Sigmoid colon (tissue), 7 donors: ENCODE data around the gene GNGT1. TPM values are rescaled to one million over a fixed set of nuclear protein-coding genes. Genes with fewer than 3 reads are reported as not detected.

Experiments
- DNase-seq: peaks from one replicate; pipeline ENCODE4 v3.0.0-alpha.2; 2019
- H3K27ac ChIP-seq, 4 donors: fragments of 200-600 bp; sonication (generic); one replicate each; pipeline ENCODE4 v1.5.1; 2016 to 2019; ENCODE audit warnings: mild to moderate bottlenecking in 1 of 4
- H3K27me3 ChIP-seq, 3 donors: fragments of 200-600 bp; sonication (generic); one replicate each; pipeline ENCODE4 v1.5.1; 2019; ENCODE audit warnings: mild to moderate bottlenecking in 1 of 3
- H3K36me3 ChIP-seq, 4 donors: fragments of 200-600 bp; sonication (generic); one replicate each; pipeline ENCODE4 v1.5.1; 2016 to 2019
- H3K4me1 ChIP-seq, 4 donors: fragments of 200-600 bp; sonication (generic); one replicate each; pipeline ENCODE4 v1.5.1; 2017 to 2019
- H3K4me3 ChIP-seq, 4 donors: fragments of 200-600 bp; sonication (generic); one replicate each; pipeline ENCODE4 v1.5.1; 2017 to 2019; ENCODE audit warnings: mild to moderate bottlenecking in 2 of 4, moderate library complexity in 1 of 4
- H3K9me3 ChIP-seq, 4 donors: fragments of 200-600 bp in 3 of 4; sonication (generic) in 3 of 4; one replicate each; pipeline versions ENCODE4 v1.5.1 to v1.6.1; 2013 to 2019
- EP300 ChIP-seq, 4 donors: sonication (generic); formaldehyde crosslinking; IDR thresholded peaks; one replicate each; pipeline ENCODE4 v1.6.1; 2017; ENCODE audit warnings: antibody characterized with exemption in 4 of 4
- POLR2A ChIP-seq, 2 donors: fragments of 450-650 bp; IDR thresholded peaks; one replicate each; pipeline ENCODE4 v1.6.1; 2016; ENCODE audit warnings: antibody characterized with exemption in 2 of 2, mild to moderate bottlenecking in 2 of 2, moderate library complexity in 2 of 2
- POLR2AphosphoS5 ChIP-seq, 4 donors: sonication (generic); formaldehyde crosslinking; IDR thresholded peaks; one replicate each; pipeline ENCODE4 v1.6.1; 2017; ENCODE audit warnings: antibody characterized with exemption in 4 of 4
- WGBS, 2 donors: extraction: QIAGEN DNeasy Blood & Tissue Kit; methylation state at CpG; one replicate each; pipeline ENCODE4 v1.1.7; 2013; 5-methylcytosine and 5-hydroxymethylcytosine counted together
- intact Hi-C: fragments of 100-400 bp; cut with DNase I; formaldehyde crosslinking; loops from one replicate; pipeline ENCODE4 v1.15.1; 2023
- polyA plus RNA-seq, 3 donors: library from polyadenylated mRNA; stranded (reverse); fragments of 200-250 nt; gene quantifications; one replicate each; pipeline ENCODE4 v1.2.3, GENCODE V29; 2013
- total RNA-seq, 4 donors: library from RNA; depleted of rRNA; stranded (reverse); fragments of >200 nt; gene quantifications; one replicate each; pipeline ENCODE4 v1.1.0, GENCODE V29; 2016
- TF ChIP-seq, protein P1 (sequence below), 4 experiments: fragments of 450-650 bp in 3 of 4; fragments of 200-600 bp in 1 of 4; IDR thresholded peaks; one replicate each; pipeline ENCODE4 v1.5.1; 2016 to 2019; ENCODE audit warnings: antibody characterized with exemption in 4 of 4, mild to moderate bottlenecking in 3 of 4, moderate library complexity in 2 of 4
- donor health status: healthy with polysubstance abuse.
- donor health status: Bipolar disorder and iron deficiency.
- donor health status: healthy.

Gene GNGT1
- total and polyA plus RNA-seq, 7 donors = not detected

GRCh38 chr7:93866886-93867285, 39.5 kb upstream of the GNGT1 start:
- TF ChIP-seq POLR2A (IDR thresholded peaks at IDR 0.05) = no peak
- no peak for TF ChIP-seq EP300 (IDR thresholded peaks at IDR 0.05)
- TF ChIP-seq, protein P1, sequence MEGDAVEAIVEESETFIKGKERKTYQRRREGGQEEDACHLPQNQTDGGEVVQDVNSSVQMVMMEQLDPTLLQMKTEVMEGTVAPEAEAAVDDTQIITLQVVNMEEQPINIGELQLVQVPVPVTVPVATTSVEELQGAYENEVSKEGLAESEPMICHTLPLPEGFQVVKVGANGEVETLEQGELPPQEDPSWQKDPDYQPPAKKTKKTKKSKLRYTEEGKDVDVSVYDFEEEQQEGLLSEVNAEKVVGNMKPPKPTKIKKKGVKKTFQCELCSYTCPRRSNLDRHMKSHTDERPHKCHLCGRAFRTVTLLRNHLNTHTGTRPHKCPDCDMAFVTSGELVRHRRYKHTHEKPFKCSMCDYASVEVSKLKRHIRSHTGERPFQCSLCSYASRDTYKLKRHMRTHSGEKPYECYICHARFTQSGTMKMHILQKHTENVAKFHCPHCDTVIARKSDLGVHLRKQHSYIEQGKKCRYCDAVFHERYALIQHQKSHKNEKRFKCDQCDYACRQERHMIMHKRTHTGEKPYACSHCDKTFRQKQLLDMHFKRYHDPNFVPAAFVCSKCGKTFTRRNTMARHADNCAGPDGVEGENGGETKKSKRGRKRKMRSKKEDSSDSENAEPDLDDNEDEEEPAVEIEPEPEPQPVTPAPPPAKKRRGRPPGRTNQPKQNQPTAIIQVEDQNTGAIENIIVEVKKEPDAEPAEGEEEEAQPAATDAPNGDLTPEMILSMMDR (IDR thresholded peaks at IDR 0.05) = no peak
- TF ChIP-seq POLR2AphosphoS5 (IDR thresholded peaks at IDR 0.05) = no peak
- 56 to 79% methylated on average over 3 of the region's 3 CpGs for WGBS, 2 donors
- Histone ChIP-seq H3K27me3 (no peaks in the 10 kb centered on the region), H3K4me1 (no peaks in the 10 kb centered on the region), H3K9me3 (no peaks in the 10 kb centered on the region), H3K36me3 (no peaks in the 10 kb centered on the region), H3K27ac (no peak overlapping the region), H3K4me3 (no peak overlapping the region)
- intact Hi-C loops = no loop called here
- no peak for DNase-seq

DNA sequence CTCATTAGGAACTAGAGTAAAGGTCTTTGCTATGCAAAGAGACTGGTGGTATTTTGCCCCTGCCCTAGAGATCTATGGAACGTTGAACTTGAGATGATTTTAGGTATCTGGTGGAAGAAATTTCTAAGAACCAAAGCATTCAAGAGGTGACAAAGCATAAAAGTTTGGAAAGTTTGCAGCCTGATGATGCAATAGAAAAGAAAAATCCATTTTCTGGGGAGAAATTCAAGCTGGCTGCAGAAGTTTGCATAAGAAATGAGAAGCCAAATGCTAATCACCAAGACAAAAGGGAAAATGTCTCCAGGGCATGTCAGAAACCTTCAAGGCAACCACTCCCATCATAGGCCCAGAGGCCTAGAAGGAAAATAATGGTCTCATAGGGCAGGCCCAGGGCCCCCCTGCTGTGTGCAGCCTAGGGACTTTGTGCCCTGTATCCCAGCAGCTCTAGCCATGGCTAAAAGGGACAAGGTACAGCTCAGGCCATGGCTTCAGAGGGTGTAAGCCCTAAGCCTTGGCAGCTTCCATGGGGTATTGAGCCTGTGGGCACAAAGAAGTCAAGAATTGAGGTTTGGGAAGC, 32.3 kb upstream of the GNGT1 start:
- 82 to 88% methylated on average over 1 of the region's 1 CpG for WGBS, 2 donors
- H3K4me1 ChIP-seq = no peaks in the 10 kb centered on the region
- peaks cover 0 to 3% (median 0%) of the 10 kb centered on the region in 4 donors for H3K9me3 ChIP-seq
- no peak for DNase-seq
- H3K27ac ChIP-seq = no peak overlapping the region
- TF ChIP-seq POLR2AphosphoS5 (IDR thresholded peaks at IDR 0.05) (no peak), POLR2A (IDR thresholded peaks at IDR 0.05) (no peak), EP300 (IDR thresholded peaks at IDR 0.05) (no peak)
- TF ChIP-seq, protein P1 (IDR thresholded peaks at IDR 0.05) = no peak
- H3K27me3 ChIP-seq = no peaks in the 10 kb centered on the region
- H3K36me3 ChIP-seq = no peaks in the 10 kb centered on the region
- no peak overlapping the region for H3K4me3 ChIP-seq
- intact Hi-C loops = no loop called here

- TF ChIP-seq, protein P1 (IDR thresholded peaks at IDR 0.05) = no peak
- TF ChIP-seq POLR2AphosphoS5 (IDR thresholded peaks at IDR 0.05) (no peak), EP300 (IDR thresholded peaks at IDR 0.05) (no peak), POLR2A (IDR thresholded peaks at IDR 0.05) (no peak)
- Histone ChIP-seq H3K4me3 (no peak overlapping the region), H3K4me1 (no peaks in the 10 kb centered on the region), H3K36me3 (no peaks in the 10 kb centered on the region), H3K27me3 (no peaks in the 10 kb centered on the region), H3K9me3 (peaks cover 0 to 3% (median 0%) of the 10 kb centered on the region in 4 donors), H3K27ac (no peak overlapping the region)
- WGBS, 2 donors = 77 to 81% methylated on average over 3 of the region's 3 CpGs
- intact Hi-C loops = no loop called here
- DNase-seq = no peak
Observed at GRCh38 chr7:93877742-93878141, 28.6 kb upstream of the GNGT1 start.

GRCh38 chr7:93879356-93879755, 27.0 kb upstream of the GNGT1 start:
- no peak overlapping the region for H3K27ac ChIP-seq
- H3K27me3 ChIP-seq = no peaks in the 10 kb centered on the region
- H3K4me3 ChIP-seq = no peak overlapping the region
- H3K9me3 ChIP-seq = no peaks in the 10 kb centered on the region
- no peaks in the 10 kb centered on the region for H3K4me1 ChIP-seq
- intact Hi-C loops = no loop called here
- H3K36me3 ChIP-seq = no peaks in the 10 kb centered on the region
- TF ChIP-seq, protein P1 (IDR thresholded peaks at IDR 0.05) = no peak
- TF ChIP-seq EP300 (IDR thresholded peaks at IDR 0.05) = no peak
- TF ChIP-seq POLR2AphosphoS5 (IDR thresholded peaks at IDR 0.05) = no peak
- no peak for DNase-seq

DNA sequence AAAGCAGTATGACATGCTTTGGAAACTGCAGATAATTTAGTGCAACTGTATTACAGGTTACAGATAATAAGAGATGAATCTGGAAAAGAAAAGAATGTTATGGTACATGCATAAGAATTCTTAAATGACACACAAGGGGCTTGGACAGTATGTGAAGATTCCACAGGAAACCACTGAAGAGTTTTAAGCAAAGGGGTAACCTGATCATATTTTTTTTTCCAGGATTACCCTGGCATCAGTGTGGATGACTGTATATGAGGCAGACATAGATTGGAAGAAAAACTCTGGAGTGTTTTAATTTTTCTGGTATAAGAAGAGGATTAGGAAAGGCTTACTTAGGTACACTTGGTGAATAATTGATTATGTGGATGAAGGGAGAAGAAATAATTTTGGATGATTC, 23.9 kb upstream of the GNGT1 start:
- no peaks in the 10 kb centered on the region for H3K4me1 ChIP-seq
- H3K27me3 ChIP-seq = no peaks in the 10 kb centered on the region
- no peak overlapping the region for H3K4me3 ChIP-seq
- TF ChIP-seq EP300 (IDR thresholded peaks at IDR 0.05) = no peak
- TF ChIP-seq, protein P1 (IDR thresholded peaks at IDR 0.05) = no peak
- TF ChIP-seq POLR2A (IDR thresholded peaks at IDR 0.05) = no peak
- TF ChIP-seq POLR2AphosphoS5 (IDR thresholded peaks at IDR 0.05) = no peak
- DNase-seq = no peak
- intact Hi-C loops = no loop called here
- no peaks in the 10 kb centered on the region for H3K36me3 ChIP-seq
- no peak overlapping the region for H3K27ac ChIP-seq
- no peaks in the 10 kb centered on the region for H3K9me3 ChIP-seq
